K562 (cell line): ENCODE data around the gene SUMF1. TPM values are rescaled to one million over a fixed set of nuclear protein-coding genes. Genes with fewer than 3 reads are reported as not detected.
A peak's percentile ranks its signal among the peaks of the same experiment; 100 is the strongest.

Source experiments
- ARID3A ChIP-seq: IDR thresholded peaks from 2 replicates; pipeline ENCODE4 v1.6.1; 2012; ENCODE audit warnings: low read depth, low read length, improper control_type of control experiment, borderline replicate concordance
- BRD9 ChIP-seq: fragments of 450-650 bp; IDR thresholded peaks from 2 replicates; pipeline ENCODE4 v1.6.1; 2018; ENCODE audit warnings: low read depth; ENCODE audit not compliant: partially characterized antibody
- CBX8 ChIP-seq: fragments of 200-600 bp; sonication (generic); IDR thresholded peaks from 2 replicates; pipeline ENCODE4 v1.6.1; 2012; ENCODE audit warnings: borderline replicate concordance, mixed run types, low read depth, mild to moderate bottlenecking, moderate library complexity, mixed read lengths, low read length, control low read depth, inconsistent platforms; ENCODE audit not compliant: poor library complexity, severe bottlenecking; ENCODE audit errors: extremely low read depth
- CEBPG ChIP-seq, 3 experiments: fragments of 200-800 bp in 1 of 3; sonication (Bioruptor generic) in 1 of 3; sonication (generic) in 1 of 3; formaldehyde crosslinking in 1 of 3; IDR thresholded peaks in 2 of 3; conservative IDR thresholded peaks in 1 of 3; 2 replicates each; pipeline versions ENCODE4 v1.6.1 to v1.8.0; 2016 to 2022; ENCODE audit warnings: missing compliant biosample characterization in 2 of 3, missing genetic modification characterization in 2 of 3, mild to moderate bottlenecking in 1 of 3, missing genetic modification reagents in 1 of 3
- CREM ChIP-seq: IDR thresholded peaks from 2 replicates; pipeline ENCODE4 v1.6.1; 2014; ENCODE audit warnings: antibody characterized with exemption, low read depth
- HDAC2 ChIP-seq: fragments of 450-650 bp; IDR thresholded peaks from 2 replicates; pipeline ENCODE4 v1.6.1; 2016; ENCODE audit warnings: mild to moderate bottlenecking
- MEF2D ChIP-seq: conservative IDR thresholded peaks from 2 replicates; pipeline ENCODE4 v1.6.1; 2016; ENCODE audit warnings: low read depth, missing genetic modification characterization, missing compliant biosample characterization
- MLLT1 ChIP-seq, 2 experiments: fragments of 450-650 bp; IDR thresholded peaks; 2 replicates each; pipeline ENCODE4 v1.6.1; 2016
- MTA3 ChIP-seq: fragments of 450-650 bp; formaldehyde crosslinking; IDR thresholded peaks from 2 replicates; pipeline ENCODE4 v1.6.1; 2017; ENCODE audit warnings: mild to moderate bottlenecking, borderline replicate concordance
- NFE2 ChIP-seq: IDR thresholded peaks from 2 replicates; pipeline ENCODE4 v1.6.1; 2014; ENCODE audit warnings: antibody characterized with exemption, low read depth
- NFRKB ChIP-seq: fragments of 450-650 bp; IDR thresholded peaks from 2 replicates; pipeline ENCODE4 v1.6.1; 2016; ENCODE audit warnings: low read depth
- NR2C1 ChIP-seq, 2 experiments: fragments of 450-650 bp; IDR thresholded peaks; 2 replicates each; pipeline ENCODE4 v1.6.1; 2017; ENCODE audit warnings: mild to moderate bottlenecking in 2 of 2, antibody characterized with exemption in 1 of 2, inconsistent platforms in 1 of 2, missing compliant biosample characterization in 1 of 2, missing genetic modification characterization in 1 of 2
- NRF1 ChIP-seq, 2 experiments: fragments of 450-650 bp; IDR thresholded peaks in 1 of 2; conservative IDR thresholded peaks in 1 of 2; 2 replicates each; pipeline ENCODE4 v1.6.1; 2014; ENCODE audit warnings: mild to moderate bottlenecking in 2 of 2
- POU5F1 ChIP-seq: fragments of 150-350 bp; IDR thresholded peaks from 2 replicates; pipeline ENCODE4 v1.6.1; 2014; ENCODE audit warnings: borderline replicate concordance, low read length, low read depth, mild to moderate bottlenecking; ENCODE audit not compliant: partially characterized antibody
- SETDB1 ChIP-seq: IDR thresholded peaks from one replicate; pipeline ENCODE4 v1.6.1; 2012; ENCODE audit warnings: low read length, control low read depth, inconsistent platforms
- SMARCA4 ChIP-seq: fragments of 450-650 bp; IDR thresholded peaks from 2 replicates; pipeline ENCODE4 v1.6.1; 2016
- SOX6 ChIP-seq: fragments of 450-650 bp; IDR thresholded peaks from 2 replicates; pipeline ENCODE4 v1.6.1; 2014; ENCODE audit warnings: mild to moderate bottlenecking
- XRCC4 ChIP-seq: IDR thresholded peaks from one replicate; pipeline ENCODE4 v1.6.1; 2011; ENCODE audit not compliant: insufficient read depth, insufficient read length; ENCODE audit errors: extremely low read depth
- ZEB2 ChIP-seq: fragments of 450-650 bp; IDR thresholded peaks from 2 replicates; pipeline ENCODE4 v1.6.1; 2016
- ZNF23 ChIP-seq: fragments of 250-450 bp; sonication (Bioruptor Pico); IDR thresholded peaks from 2 replicates; pipeline ENCODE4 v1.4.0; 2020; ENCODE audit warnings: mild to moderate bottlenecking
- ZNF639 ChIP-seq, 2 experiments: fragments of 200-800 bp in 1 of 2; sonication (Bioruptor generic) in 1 of 2; sonication (generic) in 1 of 2; formaldehyde crosslinking in 1 of 2; IDR thresholded peaks in 1 of 2; conservative IDR thresholded peaks in 1 of 2; 2 replicates each; pipeline versions ENCODE4 v1.5.0 to v1.6.1; 2016 to 2020; ENCODE audit warnings: missing compliant biosample characterization in 1 of 2, missing genetic modification characterization in 1 of 2, missing genetic modification reagents in 1 of 2
- ZNF695 ChIP-seq: fragments of 450-650 bp; formaldehyde crosslinking; IDR thresholded peaks from 2 replicates; pipeline ENCODE4 v1.4.0; 2020; ENCODE audit warnings: mild to moderate bottlenecking, moderate library complexity
- ZNF766 ChIP-seq: fragments of 200-800 bp; sonication (Bioruptor generic); conservative IDR thresholded peaks from 2 replicates; pipeline ENCODE4 v1.6.1; 2016; ENCODE audit warnings: missing genetic modification characterization, missing compliant biosample characterization
- polyA plus RNA-seq, 8 experiments: library from polyadenylated mRNA; depleted of rRNA in 4 of 8; stranded (reverse) in 5 of 8; unstranded in 3 of 8; fragments of >200 nt; fragmentation: Nextera tagmentation in 2 of 8; fragmentation: Illumina TruSeq in 1 of 8; extraction: Ambion mirVana in 2 of 8; extraction: Trizol in 1 of 8; gene quantifications; 2 replicates each; pipeline versions ENCODE4 v1.2.1 to v1.2.3, GENCODE V29; 2011 to 2014; ENCODE audit warnings: inconsistent platforms in 1 of 8, missing spikeins in 1 of 8
- total RNA-seq, 7 experiments: library from RNA; depleted of rRNA in 6 of 7; stranded (reverse); fragments of >200 nt in 6 of 7; fragmentation: Illumina TruSeq in 2 of 7; extraction: Trizol in 2 of 7; gene quantifications; 2 replicates each; pipeline versions ENCODE4 v1.2.1 to v1.2.3, GENCODE V29; 2011 to 2021; ENCODE audit warnings: low replicate concordance in 1 of 7

SUMF1 gene
- total and polyA plus RNA-seq, 9 of the 15 experiments (the other 6 are each of a cell fraction or from before 2014, with no cell fraction given), result 1.3 to 7.4 (median 4.2) TPM

GRCh38 chr3:4474683-4475490 lies 7.8 kb upstream of the SUMF1 start (continued):
- TF ChIP-seq SETDB1, result no peak
- TF ChIP-seq CEBPG (CRISPR knock-in tag; IDR thresholded peaks at IDR 0.05), result peak; percentile 61; the same call in 1 of the 2 replicates
- TF ChIP-seq CEBPG (tag; conservative IDR thresholded peaks at IDR 0.05 in 1 of 2, IDR thresholded peaks at IDR 0.05 in 1 of 2), result peak in 1 of 2 experiments; percentile 57; a peak in 3 of 4 replicates
- peak; percentile 64; the same call in 1 of the 2 replicates for TF ChIP-seq ZNF766
- TF ChIP-seq CREM, result 0 out of 2 replicates have a peak, but pooled peaks have one; percentile 14
- peak in 1 of 2 experiments; percentile 32; a peak in 1 of 4 replicates for TF ChIP-seq NRF1 (conservative IDR thresholded peaks at IDR 0.05 in 1 of 2, IDR thresholded peaks at IDR 0.05 in 1 of 2)
- TF ChIP-seq MLLT1 (IDR thresholded peaks at IDR 0.05), result peak; percentile 36 to 54; a peak in 1 of 4 replicates
- peak in 1 of 2 experiments; percentile 30; a peak in 1 of 4 replicates for TF ChIP-seq ZNF639 (CRISPR knock-in tag; conservative IDR thresholded peaks at IDR 0.05 in 1 of 2, IDR thresholded peaks at IDR 0.05 in 1 of 2)
- peak; percentile 45 for TF ChIP-seq BRD9
- TF ChIP-seq XRCC4, result no peak
- TF ChIP-seq ARID3A, result no peak
- TF ChIP-seq NFE2, result peak; percentile 93
- 0 out of 2 replicates have a peak, but pooled peaks have one; percentile 17 for TF ChIP-seq MEF2D (tag)
- peak; percentile 36; the same call in 1 of the 2 replicates for TF ChIP-seq NR2C1 (IDR thresholded peaks at IDR 0.05)
- no peak for TF ChIP-seq NR2C1 (tag; IDR thresholded peaks at IDR 0.05)
- peak; percentile 91 for TF ChIP-seq SOX6
- TF ChIP-seq HDAC2, result peak; percentile 66
- peak; percentile 62; the same call in 1 of the 2 replicates for TF ChIP-seq ZEB2
- no peak for TF ChIP-seq ZNF695 (CRISPR knock-in tag)
- TF ChIP-seq SMARCA4, result peak; percentile 71
- no peak for TF ChIP-seq ZNF23
- TF ChIP-seq POU5F1, result no peak
- TF ChIP-seq NFRKB, result peak; percentile 37; the same call in 1 of the 2 replicates
- TF ChIP-seq MTA3, result 0 out of 2 replicates have a peak, but pooled peaks have one; percentile 48
- TF ChIP-seq CBX8, result no peak
